OCI-LY1 (cell line): ENCODE data around the gene KIF23.

Source experiments
- H2AFZ ChIP-seq: fragments of 200-600 bp; sonication (generic), shearing (Covaris generic); 2 replicates; pipeline ENCODE4 v1.6.0; 2014; ENCODE audit warnings: antibody characterized with exemption, mild to moderate bottlenecking, low read length
- H3F3A ChIP-seq: fragments of 200-600 bp; sonication (generic), shearing (Covaris generic); 2 replicates; pipeline ENCODE4 v1.6.0; 2014; ENCODE audit warnings: mild to moderate bottlenecking, antibody characterized with exemption, low read length, moderate library complexity; ENCODE audit not compliant: insufficient read depth
- H3K27ac ChIP-seq: fragments of 200-600 bp; sonication (generic); 2 replicates; pipeline ENCODE4 v1.5.1; 2014; ENCODE audit warnings: low read length, mixed run types, mild to moderate bottlenecking, low read depth; ENCODE audit not compliant: poor library complexity, severe bottlenecking
- H3K27me3 ChIP-seq: fragments of 200-600 bp; sonication (generic); 2 replicates; pipeline ENCODE4 v1.6.0; 2014; ENCODE audit warnings: antibody characterized with exemption, mild to moderate bottlenecking, low read length, moderate library complexity; ENCODE audit not compliant: insufficient read depth
- H3K36me3 ChIP-seq: fragments of 200-600 bp; sonication (generic); 2 replicates; pipeline ENCODE4 v1.6.1; 2014; ENCODE audit warnings: mild to moderate bottlenecking, antibody characterized with exemption, low read length, moderate library complexity, mixed read lengths; ENCODE audit not compliant: insufficient read depth
- H3K4me1 ChIP-seq: fragments of 200-600 bp; sonication (generic); 2 replicates; pipeline ENCODE4 v1.5.1; 2014; ENCODE audit warnings: mild to moderate bottlenecking, low read length, moderate library complexity; ENCODE audit not compliant: insufficient read depth, severe bottlenecking
- H3K4me2 ChIP-seq: fragments of 200-600 bp; sonication (generic), shearing (Covaris generic); 2 replicates; pipeline ENCODE4 v1.6.1; 2014; ENCODE audit warnings: low read length
- H3K4me3 ChIP-seq: fragments of 200-600 bp; sonication (generic); 2 replicates; pipeline ENCODE4 v1.5.1; 2014; ENCODE audit warnings: low read length, low read depth, mild to moderate bottlenecking, mixed read lengths; ENCODE audit not compliant: poor library complexity, severe bottlenecking
- H3K79me2 ChIP-seq: fragments of 200-600 bp; shearing (Covaris generic); 2 replicates; pipeline ENCODE4 v1.6.1; 2016; ENCODE audit warnings: mixed run types, low read length, mixed read lengths; ENCODE audit not compliant: insufficient read depth
- H3K9ac ChIP-seq: fragments of 200-600 bp; sonication (generic), shearing (Covaris generic); 2 replicates; pipeline ENCODE4 v1.6.1; 2014; ENCODE audit warnings: mild to moderate bottlenecking, low read length, mixed read lengths
- H3K9me2 ChIP-seq: fragments of 200-600 bp; sonication (generic), shearing (Covaris generic); 2 replicates; pipeline ENCODE4 v1.6.1; 2014; ENCODE audit warnings: low read depth, mild to moderate bottlenecking, low read length, mixed read lengths
- H3K9me3 ChIP-seq: fragments of 200-600 bp; shearing (Covaris generic); 2 replicates; pipeline ENCODE4 v1.6.1; 2014; ENCODE audit warnings: low read length, mixed read lengths
- H4K20me1 ChIP-seq: fragments of 200-600 bp; sonication (generic), shearing (Covaris generic); 2 replicates; pipeline ENCODE4 v1.6.0; 2016; ENCODE audit warnings: mild to moderate bottlenecking, low read length; ENCODE audit not compliant: insufficient read depth
- EZH2 ChIP-seq: fragments of 200-600 bp; sonication (generic), shearing (Covaris generic); IDR thresholded peaks from 2 replicates; pipeline ENCODE4 v1.8.0; 2017; ENCODE audit warnings: borderline replicate concordance, mixed run types, mild to moderate bottlenecking, antibody characterized with exemption, low read length, moderate library complexity, mixed read lengths
- TF ChIP-seq, protein P1 (sequence below): fragments of 200-600 bp; sonication (generic), shearing (Covaris generic); IDR thresholded peaks from 2 replicates; pipeline ENCODE4 v1.5.1; 2017; ENCODE audit warnings: mild to moderate bottlenecking, antibody characterized with exemption, low read length, moderate library complexity, mixed read lengths

Gene KIF23

DNA sequence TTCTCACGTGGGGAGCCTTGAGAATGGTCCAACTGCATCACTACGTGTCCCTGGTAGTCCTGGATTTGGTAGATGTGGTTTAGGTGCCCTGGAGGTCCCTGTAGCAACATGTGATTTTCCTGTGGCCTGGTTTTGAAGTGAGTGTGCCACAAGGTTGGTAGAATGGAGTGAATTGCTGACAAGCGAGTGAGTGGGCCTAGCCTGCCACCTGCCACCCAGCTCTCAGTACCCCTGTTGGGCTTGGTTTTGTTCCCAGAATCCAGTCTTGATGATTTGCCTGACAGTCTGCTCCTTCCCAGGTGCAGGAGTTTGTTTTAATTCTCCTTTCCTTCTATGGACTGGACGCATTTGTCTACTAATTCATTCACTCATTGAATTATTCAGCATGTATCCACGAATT is 57.9 kb downstream of the KIF23 start:
- TF ChIP-seq, protein P1, sequence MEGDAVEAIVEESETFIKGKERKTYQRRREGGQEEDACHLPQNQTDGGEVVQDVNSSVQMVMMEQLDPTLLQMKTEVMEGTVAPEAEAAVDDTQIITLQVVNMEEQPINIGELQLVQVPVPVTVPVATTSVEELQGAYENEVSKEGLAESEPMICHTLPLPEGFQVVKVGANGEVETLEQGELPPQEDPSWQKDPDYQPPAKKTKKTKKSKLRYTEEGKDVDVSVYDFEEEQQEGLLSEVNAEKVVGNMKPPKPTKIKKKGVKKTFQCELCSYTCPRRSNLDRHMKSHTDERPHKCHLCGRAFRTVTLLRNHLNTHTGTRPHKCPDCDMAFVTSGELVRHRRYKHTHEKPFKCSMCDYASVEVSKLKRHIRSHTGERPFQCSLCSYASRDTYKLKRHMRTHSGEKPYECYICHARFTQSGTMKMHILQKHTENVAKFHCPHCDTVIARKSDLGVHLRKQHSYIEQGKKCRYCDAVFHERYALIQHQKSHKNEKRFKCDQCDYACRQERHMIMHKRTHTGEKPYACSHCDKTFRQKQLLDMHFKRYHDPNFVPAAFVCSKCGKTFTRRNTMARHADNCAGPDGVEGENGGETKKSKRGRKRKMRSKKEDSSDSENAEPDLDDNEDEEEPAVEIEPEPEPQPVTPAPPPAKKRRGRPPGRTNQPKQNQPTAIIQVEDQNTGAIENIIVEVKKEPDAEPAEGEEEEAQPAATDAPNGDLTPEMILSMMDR = no peak
- no peak for TF ChIP-seq EZH2
- Histone ChIP-seq H3F3A (no peaks in the 10 kb centered on the region), H3K9ac (no peak overlapping the region), H3K4me1 (peaks cover 13% of the 10 kb centered on the region), H4K20me1 (no peaks in the 10 kb centered on the region), H2AFZ (no peak overlapping the region), H3K4me3 (no peak overlapping the region), H3K36me3 (no peaks in the 10 kb centered on the region), H3K27ac (no peak overlapping the region), H3K9me3 (no peaks in the 10 kb centered on the region), H3K9me2 (no peaks in the 10 kb centered on the region), H3K27me3 (no peaks in the 10 kb centered on the region; the same call in 1 of the 2 replicates), H3K79me2 (no peaks in the 10 kb centered on the region), H3K4me2 (no peak overlapping the region)

DNA sequence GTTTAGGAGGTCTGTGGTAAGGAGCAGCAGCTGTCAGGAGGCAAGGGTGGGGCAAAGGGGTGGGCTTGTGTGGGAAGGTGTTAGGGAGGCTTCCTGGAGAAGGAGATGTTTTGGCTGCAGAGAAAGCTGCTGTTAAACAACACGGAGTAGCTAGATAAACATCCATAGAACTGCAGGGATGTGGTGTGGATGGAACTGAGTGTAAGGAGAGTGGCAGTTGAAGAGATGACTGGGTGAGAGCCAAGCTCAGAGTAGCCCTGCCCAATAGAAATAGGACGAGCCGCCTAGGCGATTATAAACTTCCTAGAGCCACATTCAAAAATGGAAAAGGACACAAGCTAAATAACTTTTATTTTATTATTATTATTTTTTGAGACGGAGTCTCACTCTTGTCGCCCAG is 58.4 kb downstream of the KIF23 start:
- no peaks in the 10 kb centered on the region for H3K79me2 ChIP-seq
- no peaks in the 10 kb centered on the region for H3F3A ChIP-seq
- H3K9me3 ChIP-seq = no peaks in the 10 kb centered on the region
- no peak for TF ChIP-seq EZH2
- TF ChIP-seq, protein P1 = no peak
- H3K4me2 ChIP-seq = no peak overlapping the region
- H4K20me1 ChIP-seq = no peaks in the 10 kb centered on the region
- no peak overlapping the region for H3K27ac ChIP-seq
- no peaks in the 10 kb centered on the region for H3K36me3 ChIP-seq
- no peaks in the 10 kb centered on the region; the same call in 1 of the 2 replicates for H3K27me3 ChIP-seq
- H3K4me3 ChIP-seq = no peak overlapping the region
- peaks cover 12% of the 10 kb centered on the region for H3K4me1 ChIP-seq
- H3K9ac ChIP-seq = no peak overlapping the region
- no peak overlapping the region for H2AFZ ChIP-seq
- H3K9me2 ChIP-seq = no peaks in the 10 kb centered on the region

DNA sequence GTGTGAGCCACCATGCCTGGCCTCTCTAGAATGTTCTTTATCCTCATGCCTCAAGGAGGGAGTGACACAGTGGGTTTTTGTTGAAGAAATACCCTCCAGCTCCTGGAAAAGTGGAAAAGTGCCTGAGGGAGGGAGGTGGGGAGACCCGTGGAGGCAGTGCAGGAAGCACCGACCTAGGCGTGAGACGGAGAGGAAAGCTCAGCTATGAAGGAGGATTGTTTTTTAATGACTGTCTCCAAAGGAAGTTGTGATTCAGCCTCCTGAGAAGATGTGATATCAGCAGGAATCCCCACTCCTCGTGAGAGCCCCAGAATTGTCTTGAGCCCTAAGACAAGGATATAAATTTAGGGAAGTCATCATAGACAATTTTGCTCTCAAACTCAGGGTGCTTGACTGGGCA is 60.1 kb downstream of the KIF23 start:
- Histone ChIP-seq H3K79me2 (no peaks in the 10 kb centered on the region), H3K27ac (no peak overlapping the region), H2AFZ (no peak overlapping the region), H3K9ac (no peak overlapping the region), H3K9me2 (no peaks in the 10 kb centered on the region), H3F3A (no peaks in the 10 kb centered on the region), H3K4me2 (no peak overlapping the region), H3K9me3 (no peaks in the 10 kb centered on the region), H3K27me3 (peaks cover 2% of the 10 kb centered on the region), H3K4me1 (peaks cover 4% of the 10 kb centered on the region), H3K36me3 (no peaks in the 10 kb centered on the region), H4K20me1 (no peaks in the 10 kb centered on the region), H3K4me3 (no peak overlapping the region)
- TF ChIP-seq, protein P1 = no peak
- no peak for TF ChIP-seq EZH2
